Endometrium (tissue), 2 donors: ENCODE data around the gene DYNLT1.
A peak's percentile ranks its signal among the peaks of the same experiment; 100 is the strongest.
"Not testable (repeated sequence)": the region's sequence is repeated elsewhere in the genome, so short reads cannot be mapped to it uniquely, and the experiment has no call there.

Experiments
- FAIRE-seq: peaks from 2 replicates; lab custom pipeline; 2012; peaks lifted over from hg19 to GRCh38; lab: Jason Lieb, UNC
- donor health status: control.
- donor health status: control.

DYNLT1 gene

GRCh38 chr6:158622545-158623190 lies 21.9 kb downstream of the DYNLT1 start:
- no peak for FAIRE-seq

GRCh38 chr6:158621694-158622544 lies 22.6 kb downstream of the DYNLT1 start:
- FAIRE-seq = no peak

- FAIRE-seq = no peak
Measured at GRCh38 chr6:158620963-158621693, 23.4 kb downstream of the DYNLT1 start.

GRCh38 chr6:158619922-158620801 lies 24.4 kb downstream of the DYNLT1 start:
- FAIRE-seq = no peak

- not testable (repeated sequence) for FAIRE-seq
Measured at GRCh38 chr6:158618289-158618688, 26.3 kb downstream of the DYNLT1 start.

- FAIRE-seq = not testable (repeated sequence)
Measured at GRCh38 chr6:158614606-158615005, 29.9 kb downstream of the DYNLT1 start.

DNA sequence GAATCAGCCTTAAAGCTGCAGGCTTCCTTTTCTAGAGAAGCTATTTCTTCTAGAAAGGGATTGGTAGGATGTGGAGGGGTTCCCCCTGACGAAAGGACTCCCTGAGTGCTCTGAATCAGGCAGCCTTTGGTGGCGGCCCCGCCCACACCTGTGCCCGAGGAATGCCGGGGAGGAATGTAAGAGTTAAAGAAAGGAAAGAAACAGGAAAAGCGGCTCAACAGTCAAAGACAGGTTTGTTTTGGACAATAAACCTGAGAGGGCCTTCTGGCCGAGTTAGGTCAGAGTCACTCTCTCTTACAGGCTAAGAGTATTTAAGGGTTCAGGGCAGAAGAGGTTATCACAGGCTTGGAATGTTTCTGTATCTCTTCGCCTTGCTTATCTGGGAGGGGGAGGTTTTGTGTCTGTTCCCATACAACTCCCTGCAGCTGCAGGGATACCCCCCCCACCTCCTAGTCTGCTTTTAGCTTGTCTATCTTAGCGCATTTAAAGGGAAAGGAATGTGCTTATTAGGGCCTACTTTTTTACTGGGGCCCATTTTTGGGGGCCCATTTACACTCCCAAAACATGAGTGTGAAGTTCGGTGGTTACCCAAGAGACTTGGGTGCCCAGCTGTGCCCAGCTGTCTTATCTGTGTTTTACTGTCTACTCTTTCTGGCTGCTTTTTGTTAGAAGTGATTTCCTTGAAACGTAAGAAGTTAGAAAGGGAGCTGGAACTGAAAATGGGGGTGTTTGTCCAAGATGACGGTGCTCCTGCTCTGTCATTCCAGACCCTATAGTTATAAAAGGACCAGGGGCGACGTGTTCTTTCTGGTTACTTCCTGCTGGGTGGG lies 32.8 kb downstream of the DYNLT1 start:
- FAIRE-seq = no peak

DNA sequence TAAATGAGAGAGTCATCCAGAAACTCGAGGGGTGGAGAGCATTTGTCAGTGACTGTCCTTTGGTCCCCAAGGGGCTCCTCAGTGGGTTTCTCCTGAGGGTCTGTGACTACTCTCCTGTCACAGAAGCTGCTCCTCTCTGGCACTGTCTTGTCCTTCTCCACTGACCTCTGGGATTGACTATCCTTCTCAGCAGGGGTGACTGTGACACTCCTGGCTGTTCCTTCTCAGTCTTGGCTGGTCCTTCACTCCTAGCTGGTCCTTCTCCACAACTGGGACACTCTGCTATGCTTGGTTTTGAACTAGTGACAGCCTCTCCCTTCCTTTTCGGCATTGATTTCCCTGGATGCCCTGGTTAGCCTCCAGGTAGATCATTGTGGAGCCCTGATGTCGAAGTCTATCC lies 33.5 kb downstream of the DYNLT1 start:
- FAIRE-seq = no peak

- no peak for FAIRE-seq
Measured at GRCh38 chr6:158610319-158610968, 34.1 kb downstream of the DYNLT1 start.

GRCh38 chr6:158609455-158610155 lies 34.9 kb downstream of the DYNLT1 start:
- FAIRE-seq = no peak

DNA sequence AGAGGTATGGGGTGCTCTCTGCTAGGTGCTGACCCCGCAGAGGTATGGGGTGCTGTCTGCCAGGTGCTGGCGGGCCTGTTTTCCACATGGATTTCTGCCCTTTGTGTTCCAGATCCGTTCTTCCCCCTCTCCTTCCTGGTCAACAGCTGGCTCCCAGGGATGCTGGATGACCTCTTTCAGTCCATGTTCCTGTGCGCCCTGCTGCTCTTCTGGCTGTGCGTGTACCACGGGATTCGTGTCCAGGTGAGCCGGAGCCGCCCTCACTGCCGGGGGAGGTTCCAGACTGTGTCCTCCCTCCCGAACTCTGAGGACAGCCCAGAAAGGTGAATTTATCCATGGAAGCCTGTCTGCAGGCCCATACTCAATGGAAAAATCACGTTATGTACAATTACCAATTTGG lies 36.3 kb downstream of the DYNLT1 start:
- no peak for FAIRE-seq

- no peak for FAIRE-seq
Measured at GRCh38 chr6:158607411-158608170, 37.0 kb downstream of the DYNLT1 start.

GRCh38 chr6:158606935-158607334 lies 37.6 kb downstream of the DYNLT1 start:
- FAIRE-seq = no peak

GRCh38 chr6:158606011-158606410 lies 38.5 kb downstream of the DYNLT1 start:
- FAIRE-seq = not testable (repeated sequence)

GRCh38 chr6:158605266-158605878 lies 39.2 kb downstream of the DYNLT1 start:
- peak; percentile 31 for FAIRE-seq

DNA sequence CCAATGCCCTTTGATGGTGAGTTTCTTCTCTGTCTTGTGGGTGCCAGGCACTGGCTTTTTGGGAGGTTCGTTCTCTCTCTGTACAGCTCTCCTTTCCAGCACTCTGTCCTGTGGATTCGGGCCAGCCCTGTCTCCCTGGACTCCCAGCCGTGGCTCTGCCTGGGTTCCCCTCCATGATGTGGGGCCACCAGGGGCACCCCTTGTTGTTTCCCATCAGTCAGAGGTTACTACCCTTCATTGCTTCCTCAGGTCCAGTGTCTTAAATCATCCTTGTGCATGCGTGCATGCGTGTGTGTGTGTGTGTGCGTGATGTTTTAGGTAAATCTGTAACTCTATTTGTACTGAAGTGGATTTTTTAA lies 40.5 kb downstream of the DYNLT1 start:
- FAIRE-seq = no peak

DNA sequence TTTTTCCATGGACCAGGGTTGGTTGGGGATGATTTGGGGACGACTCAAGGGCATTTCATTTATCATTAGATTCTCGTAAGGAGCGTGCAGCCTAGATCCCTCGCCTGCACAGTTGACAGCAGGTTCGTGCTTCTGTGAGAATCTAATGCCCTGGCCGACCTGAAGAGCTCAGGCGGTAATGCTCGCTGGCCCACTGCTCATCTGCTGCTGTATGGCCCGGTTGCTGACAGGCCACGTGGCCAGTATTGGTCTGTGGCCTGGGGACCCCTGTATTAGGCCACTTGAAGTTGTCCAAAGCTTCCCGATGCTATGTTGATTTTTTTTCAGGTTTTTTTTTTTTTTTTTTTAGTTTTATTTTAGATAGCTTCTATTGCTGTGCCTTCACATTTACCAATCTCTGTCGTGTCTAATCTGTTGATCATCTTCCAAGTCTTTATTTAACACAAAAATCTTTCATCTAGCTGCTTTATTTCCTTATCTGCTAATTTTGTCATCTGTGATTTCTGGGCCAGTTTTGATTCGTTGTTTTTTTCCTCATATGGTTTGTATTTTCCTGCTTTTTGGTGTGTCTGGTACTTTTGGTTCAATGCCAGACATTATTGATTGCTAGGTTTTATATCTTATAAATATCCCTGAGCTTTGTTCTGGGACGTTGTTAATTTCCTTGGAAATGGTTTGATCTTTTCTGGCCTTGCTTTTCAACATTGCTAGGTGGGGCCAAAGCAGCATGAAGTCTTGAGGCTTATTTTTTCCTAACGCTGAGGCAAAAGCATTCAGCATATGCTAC lies 41.1 kb downstream of the DYNLT1 start:
- no peak for FAIRE-seq

GRCh38 chr6:158599635-158600034 lies 44.9 kb downstream of the DYNLT1 start:
- FAIRE-seq = no peak
